GM23248 (cell line): ENCODE results near the gene KIF20B. TPM values are rescaled to one million over a fixed set of nuclear protein-coding genes. Genes with fewer than 3 reads are reported as not detected.

Experiments
- DNase-seq: peaks from one replicate; pipeline ENCODE4 v3.0.0-alpha.2; 2015
- H2AFZ ChIP-seq: fragments of 200-600 bp; sonication (generic); 2 replicates; pipeline ENCODE4 v1.6.1; 2016; ENCODE audit warnings: antibody characterized with exemption
- H3F3A ChIP-seq: fragments of 200-600 bp; sonication (generic); 2 replicates; pipeline ENCODE4 v1.6.1; 2016; ENCODE audit warnings: mild to moderate bottlenecking, antibody characterized with exemption, mixed run types; ENCODE audit not compliant: insufficient read depth
- H3K27ac ChIP-seq: fragments of 200-600 bp; sonication (generic); 2 replicates; pipeline ENCODE4 v1.5.1; 2016; ENCODE audit warnings: mild to moderate bottlenecking
- H3K27me3 ChIP-seq: fragments of 200-600 bp; sonication (generic); replicated peaks from 2 replicates; pipeline ENCODE4 v1.6.1; 2016; ENCODE audit warnings: mild to moderate bottlenecking; ENCODE audit not compliant: insufficient read depth
- H3K36me3 ChIP-seq: fragments of 200-600 bp; sonication (generic); 2 replicates; pipeline ENCODE4 v1.6.1; 2016; ENCODE audit warnings: low read depth, mild to moderate bottlenecking
- H3K4me1 ChIP-seq: fragments of 200-600 bp; sonication (generic); 2 replicates; pipeline ENCODE4 v1.6.1; 2016; ENCODE audit warnings: mild to moderate bottlenecking; ENCODE audit not compliant: insufficient read depth
- H3K4me2 ChIP-seq: fragments of 200-600 bp; sonication (generic); one replicate; pipeline ENCODE4 v1.6.1; 2016; ENCODE audit warnings: mild to moderate bottlenecking; ENCODE audit not compliant: unreplicated experiment
- H3K4me3 ChIP-seq: fragments of 200-600 bp; sonication (generic); 2 replicates; pipeline ENCODE4 v1.5.1; 2016; ENCODE audit warnings: mild to moderate bottlenecking
- H3K79me2 ChIP-seq: fragments of 200-600 bp; sonication (generic); 2 replicates; pipeline ENCODE4 v1.6.1; 2016; ENCODE audit warnings: mild to moderate bottlenecking; ENCODE audit not compliant: insufficient read depth
- H3K9ac ChIP-seq: fragments of 200-600 bp; sonication (generic); 2 replicates; pipeline ENCODE4 v1.6.1; 2016; ENCODE audit warnings: mild to moderate bottlenecking
- H3K9me2 ChIP-seq: fragments of 200-600 bp; sonication (generic); 2 replicates; pipeline ENCODE4 v1.6.1; 2016; ENCODE audit warnings: mixed run types, mild to moderate bottlenecking, moderate library complexity; ENCODE audit not compliant: insufficient read depth
- H3K9me3 ChIP-seq: fragments of 200-600 bp; sonication (generic); one replicate; pipeline ENCODE4 v1.6.1; 2017; ENCODE audit warnings: low read depth
- H4K20me1 ChIP-seq: fragments of 200-600 bp; sonication (generic); 2 replicates; pipeline ENCODE4 v1.6.0; 2016; ENCODE audit not compliant: insufficient read depth
- EZH2 ChIP-seq: fragments of 200-600 bp; sonication (generic); IDR thresholded peaks from 2 replicates; pipeline ENCODE4 v1.6.1; 2018; ENCODE audit warnings: antibody characterized with exemption, mild to moderate bottlenecking; ENCODE audit not compliant: insufficient read depth, poor library complexity, severe bottlenecking
- EZH2phosphoT487 ChIP-seq: fragments of 200-600 bp; sonication (generic); IDR thresholded peaks from 2 replicates; pipeline ENCODE4 v1.6.1; 2018; ENCODE audit warnings: antibody characterized with exemption, moderate library complexity, mild to moderate bottlenecking, low read depth; ENCODE audit not compliant: insufficient read depth
- WGBS, 2 experiments: methylation state at CpG; one replicate each; pipeline ENCODE4 v1.1.6; 2015 to 2017; ENCODE audit warnings: low lambda C conversion rate in 2 of 2, low coverage in 1 of 2; ENCODE audit errors: missing lambda C conversion rate in 2 of 2; 5-methylcytosine and 5-hydroxymethylcytosine counted together
- in situ Hi-C: fragments of 300-500 bp; cut with MboI; formaldehyde crosslinking; loops from 2 replicates; pipeline ENCODE4 v1.15.0; 2020
- polyA plus RNA-seq: library from polyadenylated mRNA; unstranded; fragments of >200 nt; fragmentation: Nextera tagmentation; extraction: Ambion mirVana; gene quantifications from 2 replicates; pipeline ENCODE4 v1.2.1, GENCODE V29; 2016
- total RNA-seq: library from RNA; depleted of rRNA; stranded (reverse); fragments of >200 nt; shearing (Covaris generic); gene quantifications from 2 replicates; pipeline ENCODE4 v1.2.3, GENCODE V29; 2014

The KIF20B gene
- total and polyA plus RNA-seq, 2 experiments from 2014 or later = 8.9 to 17.1 TPM

- Histone ChIP-seq H3K79me2 (no peaks in the 10 kb centered on the region), H3K4me2 (no peak overlapping the region), H3K36me3 (no peaks in the 10 kb centered on the region), H3K9ac (no peak overlapping the region), H3K4me3 (no peak overlapping the region), H4K20me1 (no peaks in the 10 kb centered on the region), H3K27me3 (no peaks in the 10 kb centered on the region), H3K27ac (no peak overlapping the region), H3F3A (no peaks in the 10 kb centered on the region), H3K9me3 (no peaks in the 10 kb centered on the region), H2AFZ (no peak overlapping the region), H3K9me2 (no peaks in the 10 kb centered on the region), H3K4me1 (no peaks in the 10 kb centered on the region)
- TF ChIP-seq EZH2 (no peak), EZH2phosphoT487 (no peak)
- WGBS, 2 experiments = 48 to 51% methylated on average over 2 of the region's 2 CpGs
- in situ Hi-C loops = loop anchor here (10.0 kb wide), 1 partner anchor 1063 kb away; the partner anchor contains the start of gene HTR7
- DNase-seq = peak; percentile 19
Measured at GRCh38 chr10:89792187-89792586, 90.8 kb downstream of the KIF20B start.

- Histone ChIP-seq H3K79me2 (no peaks in the 10 kb centered on the region), H3F3A (no peaks in the 10 kb centered on the region), H3K9ac (no peak overlapping the region), H3K4me1 (no peaks in the 10 kb centered on the region), H2AFZ (no peak overlapping the region), H3K4me2 (no peak overlapping the region), H3K27me3 (no peaks in the 10 kb centered on the region), H3K9me3 (no peaks in the 10 kb centered on the region), H3K36me3 (no peaks in the 10 kb centered on the region), H4K20me1 (no peaks in the 10 kb centered on the region), H3K9me2 (no peaks in the 10 kb centered on the region), H3K4me3 (no peak overlapping the region), H3K27ac (no peak overlapping the region)
- 30 to 41% methylated on average over 3 of the region's 3 CpGs for WGBS, 2 experiments
- in situ Hi-C loops = loop anchor here (10.0 kb wide), 1 partner anchor 1061 kb away; the partner anchor contains the start of gene HTR7
- peak; percentile 74 for DNase-seq
- TF ChIP-seq EZH2phosphoT487 (no peak), EZH2 (no peak)
Measured at GRCh38 chr10:89793649-89794254, 92.4 kb downstream of the KIF20B start.

GRCh38 chr10:89795840-89796239, 94.5 kb downstream of the KIF20B start:
- Histone ChIP-seq H3K27me3 (no peaks in the 10 kb centered on the region), H4K20me1 (no peaks in the 10 kb centered on the region), H3K9ac (no peak overlapping the region), H2AFZ (no peak overlapping the region), H3K4me1 (no peaks in the 10 kb centered on the region), H3F3A (no peaks in the 10 kb centered on the region), H3K79me2 (no peaks in the 10 kb centered on the region), H3K36me3 (no peaks in the 10 kb centered on the region), H3K27ac (no peak overlapping the region), H3K9me3 (no peaks in the 10 kb centered on the region), H3K9me2 (no peaks in the 10 kb centered on the region), H3K4me2 (no peak overlapping the region), H3K4me3 (no peak overlapping the region)
- in situ Hi-C loops = loop anchor here (10.0 kb wide), 1 partner anchor 1059 kb away; the partner anchor contains the start of gene HTR7
- no peak for DNase-seq
- TF ChIP-seq EZH2 (no peak), EZH2phosphoT487 (no peak)
- 65 to 71% methylated on average over 1 of the region's 1 CpG for WGBS, 2 experiments

GRCh38 chr10:89798092-89798491, 96.7 kb downstream of the KIF20B start:
- TF ChIP-seq EZH2 (no peak), EZH2phosphoT487 (no peak)
- WGBS, 2 experiments = 71 to 74% methylated on average over 2 of the region's 2 CpGs
- H3K27me3 ChIP-seq = no peaks in the 10 kb centered on the region

More at GRCh38 chr10:89798092-89798491, 96.7 kb downstream of the KIF20B start:
- Histone ChIP-seq H3K36me3 (no peaks in the 10 kb centered on the region), H3K9ac (no peak overlapping the region), H3K4me2 (no peak overlapping the region), H3K9me2 (no peaks in the 10 kb centered on the region), H3K9me3 (no peaks in the 10 kb centered on the region), H3K4me1 (no peaks in the 10 kb centered on the region), H3F3A (no peaks in the 10 kb centered on the region), H4K20me1 (no peaks in the 10 kb centered on the region), H3K79me2 (no peaks in the 10 kb centered on the region), H3K4me3 (no peak overlapping the region), H3K27ac (no peak overlapping the region), H2AFZ (no peak overlapping the region)
- in situ Hi-C loops = loop anchor here (10.0 kb wide), 1 partner anchor 1057 kb away; the partner anchor contains the start of gene HTR7
- no peak for DNase-seq
